CD4-positive, alpha-beta T cell treated with Interferon gamma for 1 hour (primary cell): ENCODE results near the gene NKX3-2.

Experiments
- DNase-seq: peaks from one replicate; pipeline ENCODE4 v3.0.0-alpha.2; 2020

Gene NKX3-2

DNA sequence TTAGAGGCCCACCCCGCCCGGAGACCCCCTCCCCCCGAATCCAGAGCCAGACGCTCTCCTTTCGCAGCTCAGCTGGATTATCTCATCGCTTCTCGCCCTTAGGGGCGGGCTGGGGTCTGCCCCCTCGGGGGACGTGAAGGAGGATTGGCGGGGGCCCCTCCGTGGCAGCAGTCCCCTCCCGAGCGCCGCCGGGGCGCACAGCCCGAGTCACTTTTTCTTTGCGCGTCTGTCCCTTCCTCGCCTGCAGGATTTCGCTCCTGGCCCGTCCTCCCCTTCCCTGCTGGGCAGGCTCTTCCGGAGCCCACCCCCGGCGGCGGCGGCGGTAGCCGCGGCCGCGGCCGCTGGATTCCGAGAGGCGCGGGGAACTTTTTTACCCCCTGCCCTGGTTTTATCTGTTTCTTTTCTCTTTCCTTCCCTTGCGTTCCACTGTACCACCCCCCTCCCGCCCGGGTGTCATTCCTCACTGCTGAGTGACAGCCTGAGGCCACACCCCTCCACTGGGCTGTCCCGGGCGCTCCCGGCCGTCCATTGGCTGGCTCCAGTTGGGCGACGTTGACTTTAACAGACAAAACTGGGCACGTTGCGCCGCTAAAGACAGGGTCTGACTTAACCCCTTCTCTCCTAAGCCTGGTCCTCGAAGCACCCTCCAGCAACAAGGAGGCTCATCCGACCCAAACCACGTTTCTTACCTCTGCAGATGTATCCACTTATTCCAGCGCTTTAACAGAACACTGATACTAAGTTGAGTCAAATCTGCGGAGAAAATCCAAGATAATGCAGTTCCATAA is 492 bp upstream of the NKX3-2 start:
- DNase-seq: no peak

DNA sequence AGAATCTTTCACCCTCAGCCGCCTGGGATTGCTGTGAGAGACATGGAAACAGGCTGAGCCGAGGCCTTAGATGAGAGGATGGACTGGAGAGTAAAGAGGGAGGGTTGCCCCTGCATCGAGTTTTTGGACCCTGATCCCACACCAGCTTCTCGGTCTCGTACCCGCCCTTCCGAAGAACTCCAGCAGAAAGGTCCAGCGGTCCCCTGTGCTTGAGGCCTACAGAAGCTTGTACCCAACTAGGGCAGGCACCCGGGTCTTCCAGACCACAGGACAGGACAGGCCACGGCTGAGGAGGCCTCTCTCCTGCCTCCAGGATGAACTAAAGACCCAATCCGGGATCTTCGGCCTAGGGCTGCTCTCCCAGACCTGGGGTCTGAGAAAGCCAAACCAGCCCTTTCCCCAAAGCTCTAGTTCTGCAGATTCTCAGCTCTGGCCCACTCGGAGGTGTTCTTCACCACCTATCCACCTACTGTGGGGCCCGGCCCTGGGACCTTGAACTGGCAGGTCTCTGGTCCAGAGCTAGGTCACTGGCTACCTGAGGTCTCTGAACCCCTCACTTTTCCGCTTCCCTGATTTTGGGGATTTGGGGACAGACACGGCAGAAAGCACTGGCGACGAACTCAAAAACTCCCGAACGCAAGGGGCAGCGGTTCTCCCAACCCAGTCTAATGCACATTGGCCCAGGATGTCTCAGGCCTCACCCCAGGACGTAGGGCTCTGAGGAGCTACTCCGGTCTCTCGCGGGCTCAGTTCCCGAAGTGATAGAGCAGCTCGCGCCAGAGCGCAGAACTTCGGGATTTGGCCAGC is 1.1 kb downstream of the NKX3-2 start:
- DNase-seq: no peak

- DNase-seq: no peak
These were observed 1.7 kb downstream of the NKX3-2 start for GRCh38 chr4:13542577-13543031.

GRCh38 chr4:13541720-13542576 is 2.4 kb downstream of the NKX3-2 start:
- DNase-seq: no peak

- DNase-seq: no peak
These were observed 3.1 kb downstream of the NKX3-2 start for GRCh38 chr4:13541176-13541604.

GRCh38 chr4:13540446-13541175 is 3.7 kb downstream of the NKX3-2 start:
- DNase-seq: no peak

DNA sequence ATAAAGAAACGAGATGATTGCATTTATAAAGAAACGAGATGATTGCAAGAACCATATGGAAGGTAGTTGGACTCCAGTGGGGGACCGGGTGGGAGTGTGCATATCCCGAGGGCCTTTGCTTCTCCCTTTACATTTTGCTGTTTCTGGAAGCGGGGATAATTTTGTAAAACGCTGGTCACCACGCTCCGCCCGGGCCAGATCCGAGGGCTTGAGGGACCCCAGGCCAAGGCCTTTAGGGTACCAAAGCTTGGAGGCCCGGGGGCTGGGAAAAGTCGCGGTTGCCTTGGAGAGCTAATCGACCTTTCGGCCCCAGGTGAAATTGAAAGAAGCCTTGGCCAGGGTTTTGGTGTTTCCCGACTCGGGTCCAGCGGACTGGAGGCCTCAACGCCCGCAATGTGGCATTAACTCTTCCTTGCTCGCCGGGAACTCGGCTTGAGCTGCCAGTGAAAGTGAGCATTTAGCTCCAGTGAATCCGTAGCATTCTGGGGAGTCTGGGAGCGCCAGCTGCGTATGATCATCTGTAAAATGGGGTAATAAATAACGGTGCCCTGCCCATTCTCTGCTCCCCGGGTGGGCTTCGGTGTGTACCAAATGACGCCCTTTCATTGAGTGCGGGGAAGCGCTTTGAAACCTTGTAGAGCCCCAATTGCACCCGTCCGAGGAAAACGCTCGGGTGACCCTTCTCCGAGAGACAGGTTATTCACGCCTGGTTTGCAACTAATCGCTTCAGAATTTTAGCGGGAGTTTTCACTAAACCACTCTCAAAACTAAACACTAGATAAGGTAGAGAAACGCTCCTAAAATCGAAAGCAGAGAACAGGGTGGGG is 4.5 kb downstream of the NKX3-2 start:
- no peak for DNase-seq

GRCh38 chr4:13539047-13539618 is 5.2 kb downstream of the NKX3-2 start:
- DNase-seq: no peak

GRCh38 chr4:13538427-13538973 is 5.8 kb downstream of the NKX3-2 start:
- DNase-seq: no peak

- DNase-seq: no peak
These were observed 6.5 kb downstream of the NKX3-2 start for GRCh38 chr4:13537832-13538177.

DNA sequence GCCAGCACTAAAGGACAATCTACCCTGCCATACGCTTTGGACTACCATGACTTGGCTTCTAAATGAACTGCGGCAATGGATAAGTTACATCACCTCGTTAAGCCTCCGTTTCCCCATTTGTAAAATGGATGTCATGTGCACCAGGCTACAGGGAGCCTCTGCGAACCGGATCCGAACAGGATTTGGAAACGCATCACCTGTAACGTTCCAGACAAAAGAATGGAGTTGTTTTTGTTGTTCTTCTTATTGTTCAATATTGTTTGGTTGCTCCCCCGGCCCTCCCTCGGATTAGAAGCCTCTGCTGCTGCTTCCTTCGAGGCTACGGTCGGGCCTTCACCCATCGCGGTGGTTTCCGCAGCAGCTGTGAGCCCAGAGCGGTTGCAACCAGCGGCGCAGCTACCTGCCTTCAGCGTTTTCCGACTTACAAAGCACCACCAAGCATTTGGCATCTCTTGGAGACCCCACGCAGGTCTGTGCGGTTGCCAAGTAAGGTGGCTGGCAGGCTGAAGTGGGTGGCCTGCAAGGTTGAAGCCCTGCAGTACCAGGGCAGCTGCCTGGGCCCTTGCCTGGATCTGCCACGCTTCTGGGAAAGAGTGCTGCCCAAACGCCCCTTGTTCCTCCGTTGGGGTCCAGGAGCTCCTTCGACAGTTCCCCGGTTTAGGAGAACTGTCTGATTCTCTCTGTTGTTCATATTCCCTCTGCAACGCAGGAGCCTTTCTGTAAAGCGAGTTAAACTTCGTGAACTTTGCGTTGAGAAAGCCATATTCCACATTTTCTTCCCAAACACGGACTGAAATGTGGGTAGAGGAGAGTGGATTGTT is 7.1 kb downstream of the NKX3-2 start:
- no peak for DNase-seq

- DNase-seq: no peak
These were observed 7.7 kb downstream of the NKX3-2 start for GRCh38 chr4:13536607-13537006.

DNA sequence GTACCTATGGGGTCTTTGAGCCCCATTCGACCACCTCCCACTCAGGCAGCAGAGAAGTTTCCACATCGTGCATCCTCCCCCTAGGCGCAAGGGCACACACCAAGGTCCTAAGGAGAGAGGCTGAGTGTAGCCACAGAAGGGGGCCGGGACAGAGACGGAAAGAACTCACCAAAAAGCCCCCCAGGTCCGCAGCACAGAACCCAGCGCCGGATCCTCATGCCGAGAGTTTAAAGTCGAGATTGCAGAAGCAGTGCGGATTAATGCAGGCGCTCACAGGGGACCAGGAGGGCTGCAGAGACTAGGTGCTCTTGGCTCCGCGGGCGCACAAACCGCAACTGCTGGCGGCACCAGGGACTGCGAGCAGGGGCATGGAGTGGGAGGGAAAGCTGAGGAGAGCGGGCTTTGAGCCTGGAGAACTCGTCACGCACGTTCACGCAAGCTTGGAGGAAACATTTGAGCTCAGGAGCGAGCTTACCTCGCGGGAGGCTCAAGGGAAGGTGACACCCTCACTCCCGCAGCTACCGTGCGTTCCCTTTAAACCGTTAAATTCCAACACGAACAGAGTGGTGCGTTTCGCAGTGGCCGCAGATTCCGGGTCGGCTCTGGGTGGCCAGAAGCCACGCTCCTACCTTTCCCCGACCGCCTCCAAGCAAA is 8.5 kb downstream of the NKX3-2 start:
- DNase-seq: no peak

GRCh38 chr4:13535118-13535517 is 9.2 kb downstream of the NKX3-2 start:
- no peak for DNase-seq

GRCh38 chr4:13534344-13535063 is 9.8 kb downstream of the NKX3-2 start:
- DNase-seq: no peak

- DNase-seq: no peak
These were observed 10.5 kb downstream of the NKX3-2 start for GRCh38 chr4:13533670-13534343.

DNA sequence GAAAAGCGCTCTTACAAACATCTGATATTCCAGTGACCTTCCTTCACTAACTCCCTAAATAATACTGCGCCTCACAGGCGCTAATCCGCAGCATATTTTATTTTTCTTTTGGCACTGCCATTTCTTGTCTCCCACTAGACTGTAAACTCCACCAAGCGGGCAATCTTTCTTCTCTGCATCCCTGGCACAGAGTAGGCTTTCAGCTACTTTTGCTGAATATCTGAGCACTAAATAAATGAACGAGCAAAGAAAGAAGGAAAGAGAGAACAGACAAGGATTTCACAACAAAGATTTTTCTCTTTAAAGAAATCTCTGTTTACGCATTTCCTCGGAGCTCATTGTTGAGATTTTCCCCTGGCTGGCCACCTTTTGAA is 12.7 kb downstream of the NKX3-2 start:
- no peak for DNase-seq
